Measurements from ENCODE around the gene CDH4. TPM values are rescaled to one million over a fixed set of nuclear protein-coding genes. Genes with fewer than 3 reads are reported as not detected.

Gene CDH4
- total RNA-seq, 1 experiment from 2014 or later: not detected

GRCh38 chr20:61868006-61868405, 615.9 kb downstream of the CDH4 start:
- Histone ChIP-seq H3K9ac (ENCODE audit: low read length) (no peak overlapping the region), H3K27me3 (ENCODE audit: low read length) (no peaks in the 10 kb centered on the region; the same call in 1 of the 2 replicates), H3K27ac (ENCODE audit: low read length) (no peak overlapping the region), H2AFZ (ENCODE audit: low read length) (no peak overlapping the region), H4K20me1 (ENCODE audit: insufficient read depth, low read depth, low read length) (peaks cover 23% of the 10 kb centered on the region; the same call in 1 of the 2 replicates), H3K9me3 (ENCODE audit: low read length) (no peaks in the 10 kb centered on the region), H3K9me2 (replicated peaks; ENCODE audit: insufficient read depth, low read length) (no peaks in the 10 kb centered on the region), H3K4me1 (ENCODE audit: low read length) (no peaks in the 10 kb centered on the region), H3K4me3 (ENCODE audit: low read length) (no peak overlapping the region), H3K79me2 (ENCODE audit: low read length) (no peaks in the 10 kb centered on the region), H3K36me3 (ENCODE audit: insufficient read depth, low read length) (no peaks in the 10 kb centered on the region), H3K4me2 (ENCODE audit: low read depth, low read length, poor library complexity, severe bottlenecking) (no peak overlapping the region)
- DNase-seq: no peak

GRCh38 chr20:61868466-61869090, 616.5 kb downstream of the CDH4 start:
- no peak for DNase-seq
- Histone ChIP-seq H3K9me2 (replicated peaks; ENCODE audit: insufficient read depth, low read length) (no peaks in the 10 kb centered on the region), H3K4me1 (ENCODE audit: low read length) (no peaks in the 10 kb centered on the region), H3K4me2 (ENCODE audit: low read depth, low read length, poor library complexity, severe bottlenecking) (no peak overlapping the region), H3K9ac (ENCODE audit: low read length) (no peak overlapping the region), H3K27me3 (ENCODE audit: low read length) (no peaks in the 10 kb centered on the region; the same call in 1 of the 2 replicates), H3K27ac (ENCODE audit: low read length) (no peak overlapping the region), H2AFZ (ENCODE audit: low read length) (no peak overlapping the region), H3K36me3 (ENCODE audit: insufficient read depth, low read length) (no peaks in the 10 kb centered on the region), H3K4me3 (ENCODE audit: low read length) (no peak overlapping the region), H4K20me1 (ENCODE audit: insufficient read depth, low read depth, low read length) (peaks cover 23% of the 10 kb centered on the region; the same call in 1 of the 2 replicates), H3K9me3 (ENCODE audit: low read length) (no peaks in the 10 kb centered on the region), H3K79me2 (ENCODE audit: low read length) (no peaks in the 10 kb centered on the region)

- no peaks in the 10 kb centered on the region for H3K9me2 ChIP-seq (replicated peaks; ENCODE audit: insufficient read depth, low read length)
Measured at GRCh38 chr20:61869750-61870507, 617.9 kb downstream of the CDH4 start.

GRCh38 chr20:61871160-61871559, 619.1 kb downstream of the CDH4 start:
- Histone ChIP-seq H3K9me2 (replicated peaks; ENCODE audit: insufficient read depth, low read length) (no peaks in the 10 kb centered on the region), H3K79me2 (ENCODE audit: low read length) (no peaks in the 10 kb centered on the region)

More at GRCh38 chr20:61869750-61870507, 617.9 kb downstream of the CDH4 start:
- no peaks in the 10 kb centered on the region for H3K79me2 ChIP-seq (ENCODE audit: low read length)
- no peak overlapping the region for H3K27ac ChIP-seq (ENCODE audit: low read length)
- no peak overlapping the region for H2AFZ ChIP-seq (ENCODE audit: low read length)
- H3K9ac ChIP-seq (ENCODE audit: low read length): no peak overlapping the region
- no peaks in the 10 kb centered on the region for H3K9me3 ChIP-seq (ENCODE audit: low read length)
- H3K36me3 ChIP-seq (ENCODE audit: insufficient read depth, low read length): no peaks in the 10 kb centered on the region
- H3K27me3 ChIP-seq (ENCODE audit: low read length): no peaks in the 10 kb centered on the region; the same call in 1 of the 2 replicates
- H3K4me2 ChIP-seq (ENCODE audit: low read depth, low read length, poor library complexity, severe bottlenecking): no peak overlapping the region
- H3K4me1 ChIP-seq (ENCODE audit: low read length): no peaks in the 10 kb centered on the region
- no peak for DNase-seq
- peaks cover 26% of the 10 kb centered on the region; the same call in 1 of the 2 replicates for H4K20me1 ChIP-seq (ENCODE audit: insufficient read depth, low read depth, low read length)
- H3K4me3 ChIP-seq (ENCODE audit: low read length): no peak overlapping the region

GRCh38 chr20:61871913-61872312, 619.9 kb downstream of the CDH4 start:
- no peak overlapping the region for H3K4me3 ChIP-seq (ENCODE audit: low read length)
- no peaks in the 10 kb centered on the region for H3K9me2 ChIP-seq (replicated peaks; ENCODE audit: insufficient read depth, low read length)
- no peak overlapping the region for H3K9ac ChIP-seq (ENCODE audit: low read length)
- H4K20me1 ChIP-seq (ENCODE audit: insufficient read depth, low read depth, low read length): peaks cover 29% of the 10 kb centered on the region; the same call in 1 of the 2 replicates
- no peaks in the 10 kb centered on the region for H3K36me3 ChIP-seq (ENCODE audit: insufficient read depth, low read length)
- H3K27ac ChIP-seq (ENCODE audit: low read length): no peak overlapping the region
- H3K4me1 ChIP-seq (ENCODE audit: low read length): no peaks in the 10 kb centered on the region
- no peaks in the 10 kb centered on the region for H3K27me3 ChIP-seq (ENCODE audit: low read length)
- H3K4me2 ChIP-seq (ENCODE audit: low read depth, low read length, poor library complexity, severe bottlenecking): no peak overlapping the region
- H3K9me3 ChIP-seq (ENCODE audit: low read length): no peaks in the 10 kb centered on the region
- no peaks in the 10 kb centered on the region for H3K79me2 ChIP-seq (ENCODE audit: low read length)
- no peak for DNase-seq
- no peak overlapping the region for H2AFZ ChIP-seq (ENCODE audit: low read length)

More at GRCh38 chr20:61871160-61871559, 619.1 kb downstream of the CDH4 start:
- Histone ChIP-seq H3K4me3 (ENCODE audit: low read length) (no peak overlapping the region), H3K36me3 (ENCODE audit: insufficient read depth, low read length) (no peaks in the 10 kb centered on the region), H3K9ac (ENCODE audit: low read length) (no peak overlapping the region), H2AFZ (ENCODE audit: low read length) (no peak overlapping the region), H3K9me3 (ENCODE audit: low read length) (no peaks in the 10 kb centered on the region), H4K20me1 (ENCODE audit: insufficient read depth, low read depth, low read length) (peaks cover 29% of the 10 kb centered on the region; the same call in 1 of the 2 replicates), H3K27ac (ENCODE audit: low read length) (no peak overlapping the region), H3K4me2 (ENCODE audit: low read depth, low read length, poor library complexity, severe bottlenecking) (no peak overlapping the region), H3K4me1 (ENCODE audit: low read length) (no peaks in the 10 kb centered on the region), H3K27me3 (ENCODE audit: low read length) (no peaks in the 10 kb centered on the region)
- no peak for DNase-seq

GRCh38 chr20:61872371-61872900, 620.4 kb downstream of the CDH4 start:
- Histone ChIP-seq H3K4me3 (ENCODE audit: low read length) (no peak overlapping the region), H3K36me3 (ENCODE audit: insufficient read depth, low read length) (no peaks in the 10 kb centered on the region), H2AFZ (ENCODE audit: low read length) (no peak overlapping the region), H3K27ac (ENCODE audit: low read length) (no peak overlapping the region), H3K79me2 (ENCODE audit: low read length) (no peaks in the 10 kb centered on the region), H4K20me1 (ENCODE audit: insufficient read depth, low read depth, low read length) (peaks cover 28% of the 10 kb centered on the region; the same call in 1 of the 2 replicates), H3K9ac (ENCODE audit: low read length) (no peak overlapping the region), H3K9me2 (replicated peaks; ENCODE audit: insufficient read depth, low read length) (no peaks in the 10 kb centered on the region), H3K27me3 (ENCODE audit: low read length) (no peaks in the 10 kb centered on the region), H3K4me2 (ENCODE audit: low read depth, low read length, poor library complexity, severe bottlenecking) (no peak overlapping the region), H3K4me1 (ENCODE audit: low read length) (no peaks in the 10 kb centered on the region), H3K9me3 (ENCODE audit: low read length) (no peaks in the 10 kb centered on the region)
- DNase-seq: no peak

- H3K4me2 ChIP-seq (ENCODE audit: low read depth, low read length, poor library complexity, severe bottlenecking): no peak overlapping the region
- H3K4me3 ChIP-seq (ENCODE audit: low read length): no peak overlapping the region
- no peaks in the 10 kb centered on the region for H3K9me2 ChIP-seq (replicated peaks; ENCODE audit: insufficient read depth, low read length)
- H3K27ac ChIP-seq (ENCODE audit: low read length): no peak overlapping the region
- no peaks in the 10 kb centered on the region for H3K4me1 ChIP-seq (ENCODE audit: low read length)
- no peaks in the 10 kb centered on the region for H3K9me3 ChIP-seq (ENCODE audit: low read length)
- no peaks in the 10 kb centered on the region for H3K79me2 ChIP-seq (ENCODE audit: low read length)
- H3K27me3 ChIP-seq (ENCODE audit: low read length): no peaks in the 10 kb centered on the region
- peaks cover 32% of the 10 kb centered on the region; the same call in 1 of the 2 replicates for H4K20me1 ChIP-seq (ENCODE audit: insufficient read depth, low read depth, low read length)
- no peaks in the 10 kb centered on the region for H3K36me3 ChIP-seq (ENCODE audit: insufficient read depth, low read length)
- no peak overlapping the region for H3K9ac ChIP-seq (ENCODE audit: low read length)
- H2AFZ ChIP-seq (ENCODE audit: low read length): no peak overlapping the region
- no peak for DNase-seq
Measured at GRCh38 chr20:61873651-61874420, 621.8 kb downstream of the CDH4 start.

Data from Karpas-422 (cell line).